HepG2 (cell line): ENCODE data around the gene MAP3K8. TPM values are rescaled to one million over a fixed set of nuclear protein-coding genes. Genes with fewer than 3 reads are reported as not detected.

ENCODE experiments used
- BCLAF1 ChIP-seq: fragments of 450-650 bp; IDR thresholded peaks from 2 replicates; pipeline ENCODE4 v1.6.1; 2017; ENCODE audit warnings: mild to moderate bottlenecking
- CERS6 ChIP-seq: sonication (generic); formaldehyde crosslinking; IDR thresholded peaks from 2 replicates; pipeline ENCODE4 v1.5.0; 2020; ENCODE audit warnings: missing genetic modification reagents
- IKZF4 ChIP-seq: sonication (generic); formaldehyde crosslinking; IDR thresholded peaks from 2 replicates; pipeline ENCODE4 v1.5.1; 2020; ENCODE audit warnings: borderline replicate concordance, mild to moderate bottlenecking, low read depth, missing genetic modification reagents; ENCODE audit errors: not compliant biosample characterization
- IRX3 ChIP-seq: sonication (generic); formaldehyde crosslinking; IDR thresholded peaks from 2 replicates; pipeline ENCODE4 v1.8.1; 2023; ENCODE audit warnings: mild to moderate bottlenecking, low read depth, missing genetic modification reagents, borderline replicate concordance
- NFATC3 ChIP-seq: sonication (generic); formaldehyde crosslinking; IDR thresholded peaks from 2 replicates; pipeline ENCODE4 v1.5.1; 2020; ENCODE audit warnings: mild to moderate bottlenecking, missing genetic modification reagents
- PREB ChIP-seq: sonication (generic); formaldehyde crosslinking; IDR thresholded peaks from 2 replicates; pipeline ENCODE4 v1.4.0; 2020; ENCODE audit warnings: missing genetic modification reagents
- SCMH1 ChIP-seq: sonication (generic); formaldehyde crosslinking; IDR thresholded peaks from 2 replicates; pipeline ENCODE4 v1.9.0; 2021; ENCODE audit warnings: missing genetic modification reagents, mild to moderate bottlenecking, borderline replicate concordance
- SOX6 ChIP-seq, 2 experiments: fragments of 450-650 bp in 1 of 2; sonication (generic) in 1 of 2; formaldehyde crosslinking in 1 of 2; IDR thresholded peaks; 2 replicates each; pipeline versions ENCODE4 v1.4.0 to v1.6.1; 2017 to 2020; ENCODE audit warnings: antibody characterized with exemption in 1 of 2, mild to moderate bottlenecking in 1 of 2, missing genetic modification reagents in 1 of 2
- TFDP2 ChIP-seq: sonication (generic); formaldehyde crosslinking; IDR thresholded peaks from 2 replicates; pipeline ENCODE4 v1.4.0; 2020; ENCODE audit warnings: missing genetic modification reagents
- ZFP62 ChIP-seq: sonication (generic); formaldehyde crosslinking; IDR thresholded peaks from 2 replicates; pipeline ENCODE4 v1.4.0; 2020; ENCODE audit warnings: missing genetic modification reagents
- ZMYM3 ChIP-seq: sonication (generic); formaldehyde crosslinking; IDR thresholded peaks from 2 replicates; pipeline ENCODE4 v1.5.1; 2020; ENCODE audit warnings: mild to moderate bottlenecking, missing genetic modification reagents
- ZNF557 ChIP-seq: sonication (generic); formaldehyde crosslinking; IDR thresholded peaks from 2 replicates; pipeline ENCODE4 v1.4.0; 2020; ENCODE audit warnings: missing genetic modification reagents
- ZNF646 ChIP-seq: sonication (generic); formaldehyde crosslinking; IDR thresholded peaks from 2 replicates; pipeline ENCODE4 v1.9.0; 2021; ENCODE audit warnings: mild to moderate bottlenecking, missing genetic modification reagents
- ZNF703 ChIP-seq: sonication (generic); formaldehyde crosslinking; IDR thresholded peaks from 2 replicates; pipeline ENCODE4 v1.5.1; 2020; ENCODE audit warnings: missing genetic modification reagents, mild to moderate bottlenecking, moderate library complexity, borderline replicate concordance
- ZNF746 ChIP-seq: sonication (generic); formaldehyde crosslinking; IDR thresholded peaks from 2 replicates; pipeline ENCODE4 v1.8.0; 2022; ENCODE audit warnings: mild to moderate bottlenecking, missing genetic modification reagents
- polyA plus RNA-seq, 8 experiments: library from polyadenylated mRNA; depleted of rRNA in 3 of 8; stranded (reverse) in 7 of 8; unstranded in 1 of 8; fragments of >200 nt; fragmentation: Illumina TruSeq in 4 of 8; extraction: Trizol in 4 of 8; gene quantifications; 2 replicates each; pipeline versions ENCODE4 v1.2.1 to v1.2.3, GENCODE V29; 2011 to 2016; ENCODE audit warnings: low read depth in 4 of 8, missing spikeins in 1 of 8, mixed read lengths in 1 of 8; ENCODE audit not compliant: insufficient read depth in 1 of 8
- total RNA-seq, 5 experiments: library from RNA; depleted of rRNA; stranded (reverse); fragments of >200 nt; fragmentation: Illumina TruSeq; extraction: Trizol; gene quantifications; 2 replicates each; pipeline ENCODE4 v1.2.3, GENCODE V29; 2016; ENCODE audit warnings: low read depth in 1 of 5

The MAP3K8 gene
- total and polyA plus RNA-seq, 2 of the 13 experiments (the other 11 are each of a cell fraction or from before 2014, with no cell fraction given), result 19.3 to 37.9 TPM

- TF ChIP-seq BCLAF1 (no peak), NFATC3 (CRISPR knock-in tag) (no peak), ZNF646 (CRISPR knock-in tag) (no peak), PREB (CRISPR knock-in tag) (no peak), SCMH1 (CRISPR knock-in tag) (no peak), SOX6 (IDR thresholded peaks at IDR 0.05) (no peak), SOX6 (CRISPR knock-in tag; IDR thresholded peaks at IDR 0.05) (peak; percentile 84), ZNF703 (CRISPR knock-in tag) (no peak), ZNF557 (CRISPR knock-in tag) (no peak), TFDP2 (CRISPR knock-in tag) (peak; percentile 54; the same call in 1 of the 2 replicates), IKZF4 (no peak), CERS6 (CRISPR knock-in tag) (no peak), ZFP62 (CRISPR knock-in tag) (no peak), IRX3 (CRISPR knock-in tag) (no peak), ZMYM3 (CRISPR knock-in tag) (peak; percentile 28; the same call in 1 of the 2 replicates), ZNF746 (CRISPR knock-in tag) (no peak)
Observed at GRCh38 chr10:30438021-30438850, 4.3 kb downstream of the MAP3K8 start (continued).
